AG04449 (cell line): ENCODE data around the gene SPATA24.
A peak's percentile ranks its signal among the peaks of the same experiment; 100 is the strongest.

Experiments used
- CTCF ChIA-PET: fragments of 350-600 bp; formaldehyde crosslinking; extraction: SDS; loops from one replicate; lab custom pipeline; 2021; ENCODE audit warnings: antibody characterized with exemption; lab: Yijun Ruan, JAX
- POLR2A ChIA-PET: fragments of 400-600, 350-600 bp; formaldehyde crosslinking; extraction: SDS; loops from one replicate; lab custom pipeline; 2020; ENCODE audit warnings: antibody characterized with exemption, inconsistent platforms; lab: Yijun Ruan, JAX
- DNase-seq: peaks from one replicate; pipeline ENCODE4 v3.0.0-alpha.2; 2010; ENCODE audit warnings: low read depth, low spot score
- H3K4me3 ChIP-seq: 2 replicates; pipeline ENCODE4 v1.5.1; 2011; ENCODE audit warnings: low read depth, mild to moderate bottlenecking, control low read depth, low read length
- TF ChIP-seq, protein P1 (sequence below): IDR thresholded peaks from one replicate; pipeline ENCODE4 v1.5.1; 2011; ENCODE audit warnings: mild to moderate bottlenecking, moderate library complexity, low read length, control low read depth, inconsistent platforms; ENCODE audit not compliant: insufficient read depth; ENCODE audit errors: missing control alignments

Gene SPATA24

DNA sequence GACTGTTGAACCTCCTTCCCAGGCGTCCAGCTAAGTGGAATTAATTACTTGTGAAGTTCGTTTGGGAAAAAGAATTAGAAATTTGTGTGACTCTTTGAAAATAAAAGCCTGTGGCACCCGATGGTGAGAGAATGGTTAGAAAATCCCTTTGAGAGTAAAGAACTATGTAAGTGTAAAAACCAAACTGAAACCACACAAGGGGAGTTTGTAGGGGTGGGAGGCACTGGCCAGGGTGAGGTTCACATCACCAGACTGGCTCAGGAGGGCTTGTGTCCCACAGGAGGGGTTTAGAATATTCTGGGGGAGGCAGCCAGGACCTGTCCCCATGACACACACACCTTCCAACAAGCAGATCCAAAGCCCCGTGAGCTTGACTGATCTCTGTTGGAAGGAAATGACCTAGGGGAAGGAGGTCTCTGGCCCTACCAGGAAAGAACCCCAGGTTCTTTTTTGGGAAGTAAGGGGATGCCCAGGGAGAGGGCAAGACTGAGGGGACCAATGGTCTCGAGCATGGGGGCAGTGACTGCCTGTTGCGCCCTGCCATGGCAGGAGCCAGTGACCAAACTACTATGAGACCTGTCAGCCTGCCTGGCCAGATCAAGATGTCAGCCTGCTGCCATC lies 4.3 kb downstream of the SPATA24 start:
- CTCF ChIA-PET = interaction anchor here (1.4 kb wide), 1 partner anchor 9 kb away, joined by 3 read pairs; no protein-coding TSS in a partner anchor
- POLR2A ChIA-PET = no interaction called here
- no peak for DNase-seq
- H3K4me3 ChIP-seq = no peak overlapping the region
- TF ChIP-seq, protein P1, sequence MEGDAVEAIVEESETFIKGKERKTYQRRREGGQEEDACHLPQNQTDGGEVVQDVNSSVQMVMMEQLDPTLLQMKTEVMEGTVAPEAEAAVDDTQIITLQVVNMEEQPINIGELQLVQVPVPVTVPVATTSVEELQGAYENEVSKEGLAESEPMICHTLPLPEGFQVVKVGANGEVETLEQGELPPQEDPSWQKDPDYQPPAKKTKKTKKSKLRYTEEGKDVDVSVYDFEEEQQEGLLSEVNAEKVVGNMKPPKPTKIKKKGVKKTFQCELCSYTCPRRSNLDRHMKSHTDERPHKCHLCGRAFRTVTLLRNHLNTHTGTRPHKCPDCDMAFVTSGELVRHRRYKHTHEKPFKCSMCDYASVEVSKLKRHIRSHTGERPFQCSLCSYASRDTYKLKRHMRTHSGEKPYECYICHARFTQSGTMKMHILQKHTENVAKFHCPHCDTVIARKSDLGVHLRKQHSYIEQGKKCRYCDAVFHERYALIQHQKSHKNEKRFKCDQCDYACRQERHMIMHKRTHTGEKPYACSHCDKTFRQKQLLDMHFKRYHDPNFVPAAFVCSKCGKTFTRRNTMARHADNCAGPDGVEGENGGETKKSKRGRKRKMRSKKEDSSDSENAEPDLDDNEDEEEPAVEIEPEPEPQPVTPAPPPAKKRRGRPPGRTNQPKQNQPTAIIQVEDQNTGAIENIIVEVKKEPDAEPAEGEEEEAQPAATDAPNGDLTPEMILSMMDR = no peak

DNA sequence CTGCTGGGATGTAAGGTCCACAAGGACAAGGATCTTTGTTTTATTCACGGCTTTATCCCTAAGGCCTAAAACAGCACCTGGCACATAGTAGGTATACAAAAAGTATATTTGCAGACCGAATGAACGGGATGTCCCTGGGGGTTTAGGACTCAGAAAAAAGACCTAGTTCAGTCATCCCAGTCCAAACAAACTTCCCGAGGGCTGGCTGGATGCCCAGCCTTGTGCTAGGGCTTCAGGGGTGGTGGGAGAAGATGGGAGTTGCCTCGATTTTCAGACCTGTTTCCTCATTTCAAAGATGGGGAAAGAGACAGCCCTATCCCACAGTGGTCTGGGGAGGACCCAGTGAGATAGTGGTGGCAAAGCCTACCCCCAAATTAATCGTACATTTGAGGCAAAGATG lies 6.0 kb downstream of the SPATA24 start:
- ChIA-PET CTCF (no interaction called here), POLR2A (no interaction called here)
- TF ChIP-seq, protein P1 = no peak
- no peak overlapping the region for H3K4me3 ChIP-seq
- no peak for DNase-seq

DNA sequence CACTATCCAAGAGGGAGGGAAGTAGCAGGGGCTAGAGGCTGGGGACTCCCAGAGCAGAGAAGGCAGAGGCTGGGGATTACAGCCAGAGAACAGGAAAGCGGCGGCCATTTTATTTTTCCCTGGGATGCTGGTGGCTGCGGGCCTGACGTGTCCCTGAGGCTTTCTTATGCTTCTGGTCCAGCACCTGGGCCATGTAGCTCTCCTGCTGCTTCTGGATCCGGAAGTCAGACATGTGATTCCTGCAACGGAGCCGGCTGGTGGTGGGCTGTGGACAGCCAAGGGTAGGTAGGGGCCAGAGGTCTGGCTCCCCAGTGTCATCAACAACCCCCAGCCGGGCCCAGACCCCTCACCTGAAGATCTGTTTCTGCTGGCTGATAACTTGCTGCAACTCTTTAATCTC lies 7.2 kb downstream of the SPATA24 start:
- no peak for DNase-seq
- no peak overlapping the region for H3K4me3 ChIP-seq
- ChIA-PET POLR2A (no interaction called here), CTCF (no interaction called here)
- TF ChIP-seq, protein P1 = no peak

DNA sequence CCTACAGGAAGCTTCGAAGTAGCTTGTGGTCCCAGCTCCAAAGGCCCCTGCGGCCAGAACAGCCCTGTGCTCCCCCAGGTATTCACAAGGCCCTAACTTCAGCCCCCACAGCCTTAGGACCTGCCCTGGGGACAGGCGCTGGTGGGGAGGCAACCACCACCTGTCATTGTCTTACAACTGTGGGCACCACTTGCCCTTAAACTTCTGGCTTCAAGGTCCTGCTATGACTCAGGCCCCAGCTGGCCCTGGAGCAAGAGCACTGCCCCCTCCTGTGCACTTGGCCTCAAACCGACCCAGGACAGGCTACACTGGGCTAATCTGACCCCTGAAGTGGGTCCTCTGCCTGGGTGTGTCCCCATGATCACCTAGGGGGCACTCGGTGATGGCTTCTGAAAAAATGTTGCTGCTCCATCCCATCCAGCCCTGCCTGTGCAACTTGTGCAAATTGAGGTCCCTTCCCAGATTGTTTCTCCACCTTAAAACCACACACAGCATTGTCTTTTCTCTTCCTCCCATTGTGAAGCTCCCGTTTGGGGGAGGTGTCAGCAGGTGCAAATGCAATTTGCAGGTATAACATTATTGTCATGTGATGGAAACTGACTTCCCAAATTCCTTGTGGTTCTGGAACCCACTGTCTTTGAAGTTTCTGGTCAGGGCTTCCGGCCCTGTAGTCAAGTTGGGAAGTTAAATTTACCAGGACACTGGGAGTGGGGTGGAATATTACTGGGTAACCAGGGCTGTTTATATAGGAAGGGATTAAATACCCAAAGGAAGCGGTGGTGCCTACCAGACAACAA lies 7.8 kb downstream of the SPATA24 start:
- H3K4me3 ChIP-seq = no peak overlapping the region
- CTCF ChIA-PET = interaction anchor here (1.0 to 1.1 kb wide), 2 partner anchors 15 to 118 kb away, joined by 3 to 4 read pairs; no protein-coding TSS in a partner anchor
- POLR2A ChIA-PET = no interaction called here
- TF ChIP-seq, protein P1 = no peak
- no peak for DNase-seq

DNA sequence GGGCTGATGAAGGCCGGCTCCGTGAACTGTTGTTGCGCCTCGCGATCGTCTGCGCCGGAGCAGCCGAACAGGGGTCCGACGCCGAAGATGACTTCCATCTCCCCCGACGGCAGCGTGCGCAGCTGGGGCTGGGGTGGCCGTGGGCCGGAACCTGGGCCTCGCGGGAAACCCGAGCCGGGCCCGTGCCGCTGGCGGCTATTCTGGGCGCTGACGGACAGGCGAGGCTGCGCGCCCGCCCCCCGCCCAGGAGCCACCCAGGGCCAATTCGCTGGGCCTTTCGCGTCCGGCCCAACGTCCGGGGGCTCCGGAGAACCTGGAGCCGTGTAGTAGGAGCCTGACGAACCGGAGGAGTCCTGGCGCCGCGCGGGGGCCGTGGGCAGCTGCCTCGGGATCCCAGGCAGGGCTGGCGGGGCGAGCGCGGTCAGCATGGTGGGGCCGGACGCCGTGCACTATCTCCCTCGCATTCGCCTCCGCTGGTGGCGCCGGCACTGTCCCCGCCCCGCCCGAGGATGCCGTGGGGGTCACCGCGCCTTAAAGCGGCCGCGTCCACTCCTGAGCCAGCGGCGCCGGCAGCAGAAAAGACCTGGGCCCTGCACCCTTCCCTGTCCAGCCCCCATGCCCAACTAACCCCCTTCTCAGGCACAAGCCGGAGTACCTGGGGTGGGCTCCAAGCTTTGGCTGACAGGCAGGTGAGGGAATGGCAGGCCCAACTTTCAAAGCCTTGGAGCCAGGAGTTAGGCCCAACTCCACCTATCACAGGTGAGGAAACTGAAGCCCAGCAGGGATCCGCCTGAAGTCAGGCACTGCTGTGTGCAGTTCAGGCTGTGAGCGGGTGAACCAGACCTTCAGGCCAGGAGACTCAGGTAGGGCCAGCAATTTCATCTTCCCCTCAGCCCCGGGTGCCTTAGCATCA lies 9.0 kb downstream of the SPATA24 start, which contains the start of gene PROB1:
PROB1 (minus strand) TSS at position 451 of the 913 bp plus-strand sequence; CDS start at position 428, 23 bp downstream.
- TF ChIP-seq, protein P1 = no peak
- CTCF ChIA-PET = interaction anchor here (0.8 to 1.2 kb wide), 4 partner anchors 8 to 119 kb away, joined by 3 to 4 read pairs (median 4); no protein-coding TSS in a partner anchor
- peak within 1 kb of the TSS; percentile 38 for H3K4me3 ChIP-seq
- no peak for DNase-seq
- POLR2A ChIA-PET = no interaction called here
